ENCODE data around the gene INTS11. TPM values are rescaled to one million over a fixed set of nuclear protein-coding genes. Genes with fewer than 3 reads are reported as not detected.

INTS11 gene
- total and polyA plus RNA-seq, 10 of the 15 experiments (the other 5 are each of a cell fraction or from before 2014, with no cell fraction given) = 2.5 to 117 (median 77.7) TPM

- no peak for TF ChIP-seq YBX1 (IDR thresholded peaks at IDR 0.05)
- TF ChIP-seq, protein P1, sequence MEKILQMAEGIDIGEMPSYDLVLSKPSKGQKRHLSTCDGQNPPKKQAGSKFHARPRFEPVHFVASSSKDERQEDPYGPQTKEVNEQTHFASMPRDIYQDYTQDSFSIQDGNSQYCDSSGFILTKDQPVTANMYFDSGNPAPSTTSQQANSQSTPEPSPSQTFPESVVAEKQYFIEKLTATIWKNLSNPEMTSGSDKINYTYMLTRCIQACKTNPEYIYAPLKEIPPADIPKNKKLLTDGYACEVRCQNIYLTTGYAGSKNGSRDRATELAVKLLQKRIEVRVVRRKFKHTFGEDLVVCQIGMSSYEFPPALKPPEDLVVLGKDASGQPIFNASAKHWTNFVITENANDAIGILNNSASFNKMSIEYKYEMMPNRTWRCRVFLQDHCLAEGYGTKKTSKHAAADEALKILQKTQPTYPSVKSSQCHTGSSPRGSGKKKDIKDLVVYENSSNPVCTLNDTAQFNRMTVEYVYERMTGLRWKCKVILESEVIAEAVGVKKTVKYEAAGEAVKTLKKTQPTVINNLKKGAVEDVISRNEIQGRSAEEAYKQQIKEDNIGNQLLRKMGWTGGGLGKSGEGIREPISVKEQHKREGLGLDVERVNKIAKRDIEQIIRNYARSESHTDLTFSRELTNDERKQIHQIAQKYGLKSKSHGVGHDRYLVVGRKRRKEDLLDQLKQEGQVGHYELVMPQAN (conservative IDR thresholded peaks at IDR 0.05) = peak; percentile 36; the same call in 1 of the 2 replicates
- TF ChIP-seq ETV6 (conservative IDR thresholded peaks at IDR 0.05 in 1 of 2, IDR thresholded peaks at IDR 0.05 in 1 of 2; ENCODE audit: borderline replicate concordance in 1 of 2, low read depth in 1 of 2) = no peak
- peak; percentile 75 for TF ChIP-seq IKZF1 (conservative IDR thresholded peaks at IDR 0.05)
- peak; percentile 19; the same call in 1 of the 2 replicates for TF ChIP-seq BACH1 (IDR thresholded peaks at IDR 0.05; ENCODE audit: borderline replicate concordance)
- TF ChIP-seq, protein P2, sequence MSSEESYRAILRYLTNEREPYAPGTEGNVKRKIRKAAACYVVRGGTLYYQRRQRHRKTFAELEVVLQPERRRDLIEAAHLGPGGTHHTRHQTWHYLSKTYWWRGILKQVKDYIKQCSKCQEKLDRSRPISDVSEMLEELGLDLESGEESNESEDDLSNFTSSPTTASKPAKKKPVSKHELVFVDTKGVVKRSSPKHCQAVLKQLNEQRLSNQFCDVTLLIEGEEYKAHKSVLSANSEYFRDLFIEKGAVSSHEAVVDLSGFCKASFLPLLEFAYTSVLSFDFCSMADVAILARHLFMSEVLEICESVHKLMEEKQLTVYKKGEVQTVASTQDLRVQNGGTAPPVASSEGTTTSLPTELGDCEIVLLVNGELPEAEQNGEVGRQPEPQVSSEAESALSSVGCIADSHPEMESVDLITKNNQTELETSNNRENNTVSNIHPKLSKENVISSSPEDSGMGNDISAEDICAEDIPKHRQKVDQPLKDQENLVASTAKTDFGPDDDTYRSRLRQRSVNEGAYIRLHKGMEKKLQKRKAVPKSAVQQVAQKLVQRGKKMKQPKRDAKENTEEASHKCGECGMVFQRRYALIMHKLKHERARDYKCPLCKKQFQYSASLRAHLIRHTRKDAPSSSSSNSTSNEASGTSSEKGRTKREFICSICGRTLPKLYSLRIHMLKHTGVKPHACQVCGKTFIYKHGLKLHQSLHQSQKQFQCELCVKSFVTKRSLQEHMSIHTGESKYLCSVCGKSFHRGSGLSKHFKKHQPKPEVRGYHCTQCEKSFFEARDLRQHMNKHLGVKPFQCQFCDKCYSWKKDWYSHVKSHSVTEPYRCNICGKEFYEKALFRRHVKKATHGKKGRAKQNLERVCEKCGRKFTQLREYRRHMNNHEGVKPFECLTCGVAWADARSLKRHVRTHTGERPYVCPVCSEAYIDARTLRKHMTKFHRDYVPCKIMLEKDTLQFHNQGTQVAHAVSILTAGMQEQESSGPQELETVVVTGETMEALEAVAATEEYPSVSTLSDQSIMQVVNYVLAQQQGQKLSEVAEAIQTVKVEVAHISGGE (CRISPR knock-in tag; IDR thresholded peaks at IDR 0.05) = no peak
- no peak for TF ChIP-seq NFYB (IDR thresholded peaks at IDR 0.05; ENCODE audit: insufficient read depth, low read depth, low read length)
- TF ChIP-seq GABPA (IDR thresholded peaks at IDR 0.05; ENCODE audit: low read depth) = no peak
- peak; percentile 69 for TF ChIP-seq NR2F1 (conservative IDR thresholded peaks at IDR 0.05)
- TF ChIP-seq, protein P3, sequence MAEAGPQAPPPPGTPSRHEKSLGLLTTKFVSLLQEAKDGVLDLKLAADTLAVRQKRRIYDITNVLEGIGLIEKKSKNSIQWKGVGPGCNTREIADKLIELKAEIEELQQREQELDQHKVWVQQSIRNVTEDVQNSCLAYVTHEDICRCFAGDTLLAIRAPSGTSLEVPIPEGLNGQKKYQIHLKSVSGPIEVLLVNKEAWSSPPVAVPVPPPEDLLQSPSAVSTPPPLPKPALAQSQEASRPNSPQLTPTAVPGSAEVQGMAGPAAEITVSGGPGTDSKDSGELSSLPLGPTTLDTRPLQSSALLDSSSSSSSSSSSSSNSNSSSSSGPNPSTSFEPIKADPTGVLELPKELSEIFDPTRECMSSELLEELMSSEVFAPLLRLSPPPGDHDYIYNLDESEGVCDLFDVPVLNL (IDR thresholded peaks at IDR 0.05; ENCODE audit: low read depth, low read length) = no peak
- TF ChIP-seq, protein P4, sequence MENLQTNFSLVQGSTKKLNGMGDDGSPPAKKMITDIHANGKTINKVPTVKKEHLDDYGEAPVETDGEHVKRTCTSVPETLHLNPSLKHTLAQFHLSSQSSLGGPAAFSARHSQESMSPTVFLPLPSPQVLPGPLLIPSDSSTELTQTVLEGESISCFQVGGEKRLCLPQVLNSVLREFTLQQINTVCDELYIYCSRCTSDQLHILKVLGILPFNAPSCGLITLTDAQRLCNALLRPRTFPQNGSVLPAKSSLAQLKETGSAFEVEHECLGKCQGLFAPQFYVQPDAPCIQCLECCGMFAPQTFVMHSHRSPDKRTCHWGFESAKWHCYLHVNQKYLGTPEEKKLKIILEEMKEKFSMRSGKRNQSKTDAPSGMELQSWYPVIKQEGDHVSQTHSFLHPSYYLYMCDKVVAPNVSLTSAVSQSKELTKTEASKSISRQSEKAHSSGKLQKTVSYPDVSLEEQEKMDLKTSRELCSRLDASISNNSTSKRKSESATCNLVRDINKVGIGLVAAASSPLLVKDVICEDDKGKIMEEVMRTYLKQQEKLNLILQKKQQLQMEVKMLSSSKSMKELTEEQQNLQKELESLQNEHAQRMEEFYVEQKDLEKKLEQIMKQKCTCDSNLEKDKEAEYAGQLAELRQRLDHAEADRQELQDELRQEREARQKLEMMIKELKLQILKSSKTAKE (IDR thresholded peaks at IDR 0.05; ENCODE audit: low read depth, poor library complexity, severe bottlenecking) = no peak
- TF ChIP-seq CTCF (IDR thresholded peaks at IDR 0.05 in 2 of 3, conservative IDR thresholded peaks at IDR 0.05 in 1 of 3; ENCODE audit: control insufficient read depth in 2 of 3, extremely low read depth in 1 of 3, insufficient read depth in 1 of 3, low read depth in 3 of 3, low read length in 3 of 3) = peak; percentile 79 to 95 (median 93)
- TF ChIP-seq CREB1 (IDR thresholded peaks at IDR 0.05; ENCODE audit: low read depth) = no peak
- no peak for TF ChIP-seq HDAC2 (IDR thresholded peaks at IDR 0.05)
- TF ChIP-seq SUZ12 (IDR thresholded peaks at IDR 0.05; ENCODE audit: unreplicated experiment) = no peak
- TF ChIP-seq MEF2A (IDR thresholded peaks at IDR 0.05; ENCODE audit: insufficient read depth, low read depth, low read length) = no peak
- TF ChIP-seq SRF (IDR thresholded peaks at IDR 0.05; ENCODE audit: low read depth in 2 of 2, low read length in 2 of 2) = no peak
Measured at GRCh38 chr1:1371746-1372711, 47.6 kb upstream of the INTS11 start (continued).
